Kidney epithelial cell (primary cell): Measurements from ENCODE around the gene AP3B1. TPM values are rescaled to one million over a fixed set of nuclear protein-coding genes. Genes with fewer than 3 reads are reported as not detected.

Source experiments
- DNase-seq: peaks from one replicate; pipeline ENCODE4 v3.0.0-alpha.2; 2010; ENCODE audit warnings: low read depth
- H3K27me3 ChIP-seq: 2 replicates; pipeline ENCODE4 v1.6.0; 2011; ENCODE audit warnings: low read length; ENCODE audit not compliant: control insufficient read depth, insufficient read depth
- H3K36me3 ChIP-seq: 2 replicates; pipeline ENCODE4 v1.5.1; 2011; ENCODE audit warnings: low read length; ENCODE audit not compliant: control insufficient read depth, insufficient read depth
- H3K4me3 ChIP-seq: 2 replicates; pipeline ENCODE4 v1.5.1; 2011; ENCODE audit warnings: low read depth, mild to moderate bottlenecking, control low read depth, low read length
- CTCF ChIP-seq: IDR thresholded peaks from 2 replicates; pipeline ENCODE4 v1.5.1; 2011; ENCODE audit warnings: mild to moderate bottlenecking, moderate library complexity, low read length, control low read depth, inconsistent platforms; ENCODE audit not compliant: insufficient read depth, poor library complexity, severe bottlenecking
- total RNA-seq: library from RNA; depleted of rRNA; stranded (reverse); fragments of >200 nt; gene quantifications from 2 replicates; pipeline ENCODE4 v1.2.3, GENCODE V29; 2015

The AP3B1 gene
- total RNA-seq, 1 donor from 2014 or later: 36.4 TPM

GRCh38 chr5:78221964-78222451, 72.5 kb downstream of the AP3B1 start:
- Histone ChIP-seq H3K4me3 (no peak overlapping the region), H3K27me3 (no peaks in the 10 kb centered on the region), H3K36me3 (peaks cover 1% of the 10 kb centered on the region)
- TF ChIP-seq CTCF: no peak
- DNase-seq: no peak

GRCh38 chr5:78221467-78221866, 73.0 kb downstream of the AP3B1 start:
- Histone ChIP-seq H3K27me3 (no peaks in the 10 kb centered on the region), H3K4me3 (no peak overlapping the region), H3K36me3 (peaks cover 1% of the 10 kb centered on the region)
- no peak for DNase-seq
- no peak for TF ChIP-seq CTCF

- Histone ChIP-seq H3K36me3 (no peaks in the 10 kb centered on the region), H3K4me3 (no peak overlapping the region), H3K27me3 (no peaks in the 10 kb centered on the region)
- no peak for TF ChIP-seq CTCF
- no peak for DNase-seq
Observed at GRCh38 chr5:78215972-78216371, 78.5 kb downstream of the AP3B1 start.

- no peak for DNase-seq
- TF ChIP-seq CTCF: no peak
- no peaks in the 10 kb centered on the region for H3K27me3 ChIP-seq
Observed at GRCh38 chr5:78215565-78215964, 78.9 kb downstream of the AP3B1 start.

GRCh38 chr5:78213799-78214198, 80.7 kb downstream of the AP3B1 start:
- TF ChIP-seq CTCF: no peak
- Histone ChIP-seq H3K4me3 (no peak overlapping the region), H3K27me3 (no peaks in the 10 kb centered on the region), H3K36me3 (no peaks in the 10 kb centered on the region)
- no peak for DNase-seq

More at GRCh38 chr5:78215565-78215964, 78.9 kb downstream of the AP3B1 start:
- H3K36me3 ChIP-seq: no peaks in the 10 kb centered on the region
- no peak overlapping the region for H3K4me3 ChIP-seq

GRCh38 chr5:78211052-78211451, 83.4 kb downstream of the AP3B1 start:
- DNase-seq: no peak
- Histone ChIP-seq H3K36me3 (no peaks in the 10 kb centered on the region), H3K27me3 (no peaks in the 10 kb centered on the region), H3K4me3 (no peak overlapping the region)
- TF ChIP-seq CTCF: no peak
